Caco-2 (cell line): Measurements from ENCODE around the gene ADGRF3. TPM values are rescaled to one million over a fixed set of nuclear protein-coding genes. Genes with fewer than 3 reads are reported as not detected.

Source experiments
- BruUV-seq: library from RNA; stranded (reverse); fragments of 400-500 nt; replicated peaks from 2 replicates; lab custom pipeline; 2021; lab: Mats Ljungman, UMichigan
- CTCF ChIA-PET: fragments of 300-600 bp; sonication (Branson Sonifier 250); formaldehyde crosslinking; loops from one replicate; lab custom pipeline; 2022; ENCODE audit warnings: antibody characterized with exemption; lab: Charles Lee
- POLR2A ChIA-PET: fragments of 300-600 bp; sonication (Branson Sonifier 250); formaldehyde crosslinking; loops from one replicate; lab custom pipeline; 2022; ENCODE audit warnings: antibody characterized with exemption; lab: Charles Lee
- DNase-seq, 2 experiments: peaks; one replicate each; pipeline versions ENCODE4 v3.0.0 to v3.0.0-alpha.2; 2020 to 2022
- H3K27me3 ChIP-seq: replicated peaks from 2 replicates; pipeline ENCODE4 v1.6.0; 2011; ENCODE audit warnings: low read length; ENCODE audit not compliant: control insufficient read depth, insufficient read depth
- H3K36me3 ChIP-seq: 2 replicates; pipeline ENCODE4 v1.5.1; 2011; ENCODE audit warnings: low read length; ENCODE audit not compliant: control insufficient read depth, insufficient read depth
- H3K4me1 ChIP-seq: fragments of 250-450 bp; sonication (Bioruptor Pico); 2 replicates; pipeline ENCODE4 v1.5.1; 2020; ENCODE audit warnings: mild to moderate bottlenecking
- H3K4me3 ChIP-seq: 2 replicates; pipeline ENCODE4 v1.5.1; 2011; ENCODE audit warnings: low read depth, mild to moderate bottlenecking, control low read depth, low read length
- H3K9me3 ChIP-seq: fragments of 250-450 bp; sonication (Bioruptor Pico); 2 replicates; pipeline ENCODE4 v1.5.1; 2020; ENCODE audit warnings: mild to moderate bottlenecking, moderate library complexity
- H3K27ac Mint-ChIP-seq: one replicate; pipeline ENCODE4 v1.8.0; 2022; ENCODE audit warnings: mixed read lengths; ENCODE audit not compliant: unreplicated experiment
- H3K27me3 Mint-ChIP-seq: one replicate; pipeline ENCODE4 v1.8.0; 2022; ENCODE audit warnings: mixed read lengths; ENCODE audit not compliant: insufficient read depth, unreplicated experiment
- H3K36me3 Mint-ChIP-seq: one replicate; pipeline ENCODE4 v1.8.0; 2022; ENCODE audit warnings: mild to moderate bottlenecking, mixed read lengths; ENCODE audit not compliant: insufficient read depth, unreplicated experiment
- H3K4me1 Mint-ChIP-seq: one replicate; pipeline ENCODE4 v1.8.0; 2022; ENCODE audit warnings: low read depth, mixed read lengths; ENCODE audit not compliant: unreplicated experiment
- H3K4me3 Mint-ChIP-seq: one replicate; pipeline ENCODE4 v1.8.0; 2022; ENCODE audit warnings: mild to moderate bottlenecking, moderate library complexity, mixed read lengths; ENCODE audit not compliant: unreplicated experiment
- H3K9me3 Mint-ChIP-seq: one replicate; pipeline ENCODE4 v1.8.0; 2022; ENCODE audit warnings: mixed read lengths; ENCODE audit not compliant: unreplicated experiment
- intact Hi-C: fragments of 100-400 bp; cut with micrococcal nuclease; formaldehyde crosslinking; loops from one replicate; pipeline ENCODE4 v1.10.0; 2022; ENCODE audit not compliant: unreplicated experiment
- total RNA-seq: library from RNA; stranded (reverse); gene quantifications from 2 replicates; pipeline ENCODE4 v1.2.3, GENCODE V29; 2022
- TF ChIP-seq, protein P1 (sequence below), 2 experiments: fragments of 200-600 bp in 1 of 2; IDR thresholded peaks; 1 replicate in 1 of 2; 2 replicates in 1 of 2; pipeline versions ENCODE4 v1.5.1 to v1.8.0; 2011 to 2022; ENCODE audit warnings: antibody characterized with exemption in 1 of 2, control low read depth in 1 of 2, inconsistent platforms in 1 of 2, low read depth in 1 of 2, low read length in 1 of 2, mild to moderate bottlenecking in 1 of 2, moderate library complexity in 1 of 2; ENCODE audit not compliant: insufficient read depth in 1 of 2, severe bottlenecking in 1 of 2, unreplicated experiment in 1 of 2

The ADGRF3 gene
- total RNA-seq, 1 experiment from 2014 or later = 0.18 TPM

DNA sequence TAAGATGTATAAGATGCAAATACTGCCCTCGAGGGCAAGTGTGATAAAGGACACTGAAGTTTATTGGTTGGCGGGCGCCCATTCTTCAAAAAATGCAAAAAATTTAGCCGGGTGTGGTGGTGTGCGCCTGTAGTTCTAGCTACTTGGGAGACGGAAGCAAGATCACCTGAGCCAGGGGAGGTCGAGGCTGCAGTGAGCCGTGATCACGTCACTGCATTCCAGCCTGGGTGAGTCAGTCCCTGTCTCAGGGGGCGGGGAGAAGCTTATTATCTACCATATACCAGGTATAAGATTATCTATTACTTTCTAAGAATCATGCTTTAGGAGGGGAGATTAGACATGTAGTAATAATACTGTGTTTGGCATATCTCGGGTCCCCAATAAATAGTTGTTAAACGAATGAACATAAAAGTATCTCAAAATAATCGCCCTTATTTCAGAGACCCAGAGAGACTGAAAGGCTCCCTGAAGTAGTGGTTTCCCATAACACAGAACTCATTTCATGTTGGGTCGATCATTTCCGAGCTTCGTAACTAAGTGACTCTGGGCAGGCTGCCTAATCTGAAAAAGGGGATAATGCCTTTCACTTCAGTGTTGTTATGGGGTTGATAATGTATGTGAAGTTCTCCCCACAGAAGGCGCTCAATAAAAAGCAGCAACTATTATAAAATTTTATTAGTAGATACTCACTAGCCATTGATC lies 1.9 kb downstream of the ADGRF3 start:
- Mint-ChIP-seq H3K4me3 (peak overlapping the region; percentile 100), H3K9me3 (no peaks in the 10 kb centered on the region), H3K27me3 (no peaks in the 10 kb centered on the region), H3K4me1 (peaks cover 36% of the 10 kb centered on the region), H3K27ac (peak overlapping the region; percentile 100), H3K36me3 (peaks cover 22% of the 10 kb centered on the region)
- H3K4me1 ChIP-seq = peaks cover 40% of the 10 kb centered on the region
- BruUV-seq = no TSS peak
- CTCF ChIA-PET = interaction anchor here (0.9 kb wide), 1 partner anchor 124 kb away, joined by 3 read pairs; no protein-coding TSS in a partner anchor
- TF ChIP-seq, protein P1, sequence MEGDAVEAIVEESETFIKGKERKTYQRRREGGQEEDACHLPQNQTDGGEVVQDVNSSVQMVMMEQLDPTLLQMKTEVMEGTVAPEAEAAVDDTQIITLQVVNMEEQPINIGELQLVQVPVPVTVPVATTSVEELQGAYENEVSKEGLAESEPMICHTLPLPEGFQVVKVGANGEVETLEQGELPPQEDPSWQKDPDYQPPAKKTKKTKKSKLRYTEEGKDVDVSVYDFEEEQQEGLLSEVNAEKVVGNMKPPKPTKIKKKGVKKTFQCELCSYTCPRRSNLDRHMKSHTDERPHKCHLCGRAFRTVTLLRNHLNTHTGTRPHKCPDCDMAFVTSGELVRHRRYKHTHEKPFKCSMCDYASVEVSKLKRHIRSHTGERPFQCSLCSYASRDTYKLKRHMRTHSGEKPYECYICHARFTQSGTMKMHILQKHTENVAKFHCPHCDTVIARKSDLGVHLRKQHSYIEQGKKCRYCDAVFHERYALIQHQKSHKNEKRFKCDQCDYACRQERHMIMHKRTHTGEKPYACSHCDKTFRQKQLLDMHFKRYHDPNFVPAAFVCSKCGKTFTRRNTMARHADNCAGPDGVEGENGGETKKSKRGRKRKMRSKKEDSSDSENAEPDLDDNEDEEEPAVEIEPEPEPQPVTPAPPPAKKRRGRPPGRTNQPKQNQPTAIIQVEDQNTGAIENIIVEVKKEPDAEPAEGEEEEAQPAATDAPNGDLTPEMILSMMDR (IDR thresholded peaks at IDR 0.05; ENCODE audit: insufficient read depth in 1 of 2, low read depth in 1 of 2, low read length in 1 of 2, severe bottlenecking in 1 of 2, unreplicated experiment in 1 of 2) = no peak
- H3K4me3 ChIP-seq = peak overlapping the region; percentile 50
- POLR2A ChIA-PET = interaction anchor here (0.5 to 1.4 kb wide), 4 partner anchors 10 to 112 kb away, joined by 3 to 6 read pairs (median 4); no protein-coding TSS in a partner anchor
- no peaks in the 10 kb centered on the region for H3K9me3 ChIP-seq
- intact Hi-C loops = loop anchor here (2.0 to 10.0 kb wide), 2 partner anchors 112 to 470 kb away; partner anchors contain the start of gene ASXL2
- DNase-seq = peak; percentile 71 to 80
- no peaks in the 10 kb centered on the region for H3K27me3 ChIP-seq
- H3K36me3 ChIP-seq = no peaks in the 10 kb centered on the region

GRCh38 chr2:26340831-26341230 lies 5.8 kb downstream of the ADGRF3 start:
- peaks cover 7% of the 10 kb centered on the region for H3K36me3 Mint-ChIP-seq

GRCh38 chr2:26337298-26337697 lies 9.3 kb downstream of the ADGRF3 start:
- CTCF ChIA-PET = no interaction called here
- TF ChIP-seq, protein P1 (IDR thresholded peaks at IDR 0.05; ENCODE audit: insufficient read depth in 1 of 2, low read depth in 1 of 2, low read length in 1 of 2, severe bottlenecking in 1 of 2, unreplicated experiment in 1 of 2) = no peak
- Mint-ChIP-seq H3K4me1 (peaks cover 23% of the 10 kb centered on the region), H3K9me3 (no peaks in the 10 kb centered on the region), H3K27me3 (no peaks in the 10 kb centered on the region), H3K27ac (no peak overlapping the region), H3K4me3 (no peak overlapping the region), H3K36me3 (no peaks in the 10 kb centered on the region)
- no peak for DNase-seq
- no peak overlapping the region for H3K4me3 ChIP-seq
- no TSS peak for BruUV-seq
- peaks cover 23% of the 10 kb centered on the region for H3K4me1 ChIP-seq
- POLR2A ChIA-PET = no interaction called here
- no peaks in the 10 kb centered on the region for H3K36me3 ChIP-seq
- H3K27me3 ChIP-seq = no peaks in the 10 kb centered on the region
- H3K9me3 ChIP-seq = no peaks in the 10 kb centered on the region
- intact Hi-C loops = no loop called here

More at GRCh38 chr2:26340831-26341230, 5.8 kb downstream of the ADGRF3 start:
- DNase-seq = peak in 1 of 2 experiments; percentile 31
- Histone ChIP-seq H3K4me1 (peaks cover 34% of the 10 kb centered on the region), H3K27me3 (no peaks in the 10 kb centered on the region), H3K9me3 (no peaks in the 10 kb centered on the region), H3K36me3 (no peaks in the 10 kb centered on the region), H3K4me3 (no peak overlapping the region)
- Mint-ChIP-seq H3K9me3 (no peaks in the 10 kb centered on the region), H3K27me3 (no peaks in the 10 kb centered on the region), H3K4me1 (peaks cover 27% of the 10 kb centered on the region), H3K4me3 (no peak overlapping the region), H3K27ac (peak overlapping the region; percentile 77)
- BruUV-seq = no TSS peak
- ChIA-PET CTCF (no interaction called here), POLR2A (no interaction called here)
- intact Hi-C loops = loop anchor here (10.0 kb wide), 1 partner anchor 466 kb away; the partner anchor contains the start of gene ASXL2
- TF ChIP-seq, protein P1 (IDR thresholded peaks at IDR 0.05; ENCODE audit: insufficient read depth in 1 of 2, low read depth in 1 of 2, low read length in 1 of 2, severe bottlenecking in 1 of 2, unreplicated experiment in 1 of 2) = no peak
